Measurements from ENCODE around the gene ZFP14. TPM values are rescaled to one million over a fixed set of nuclear protein-coding genes. Genes with fewer than 3 reads are reported as not detected.

ZFP14 gene
- 1 to 10 TPM; 2.9 to 3.3 TPM for total RNA-seq
- long read RNA-seq = 0 reads

- peak; percentile 99 to 100 for ATAC-seq
- intact Hi-C loops (cut with DNase I) = loop anchor here in 1 of 2 donors (5.0 kb wide), 1 partner anchor 38 kb away; the partner anchor contains the start of gene ZFP82
- peak; percentile 95 for DNase-seq
Measured at GRCh38 chr19:36378625-36379509, at the start of gene ZFP14. TSS of gene ZFP14 (minus strand) at chr19:36379201. CDS start at chr19:36367892, 11,309 bp downstream.

DNA sequence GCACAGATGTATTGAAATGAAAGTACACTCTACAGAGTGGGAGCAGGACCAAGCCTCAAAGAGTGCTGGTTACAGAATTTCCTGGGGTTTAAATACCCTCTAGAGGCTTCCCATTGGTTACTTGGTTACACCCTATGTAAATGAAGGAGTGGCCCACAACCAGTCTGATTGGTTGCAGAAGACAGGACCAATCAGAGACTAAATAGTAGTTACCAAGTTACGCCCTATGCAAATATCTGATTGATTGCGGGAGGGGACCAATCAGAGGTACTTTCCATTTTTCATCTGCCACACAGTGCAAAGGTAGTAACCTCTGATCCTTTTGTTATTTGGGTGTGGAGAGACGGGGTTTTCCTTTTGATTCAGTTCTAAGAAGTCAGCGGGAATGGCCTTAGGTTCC, 44.9 kb upstream of the ZFP14 start:
- DNase-seq (no peak), ATAC-seq (no peak)
- intact Hi-C loops (cut with DNase I) = loop anchor here in 1 of 2 donors (5.0 kb wide), 1 partner anchor 63 kb away; the partner anchor contains the start of gene ZNF566

- ATAC-seq (peak in 1 of 2 donors; percentile 10), DNase-seq (no peak)
- intact Hi-C loops (cut with DNase I) = loop anchor here in 1 of 2 donors (5.0 kb wide), 1 partner anchor 65 kb away; the partner anchor contains the start of gene ZNF566
Measured at GRCh38 chr19:36421749-36422481, 42.9 kb upstream of the ZFP14 start.

- intact Hi-C loops (cut with DNase I) = loop anchor here in 1 of 2 donors (5.0 kb wide), 1 partner anchor 66 kb away; the partner anchor contains the start of gene ZNF566
- ATAC-seq (peak; percentile 45 to 75), DNase-seq (peak; percentile 56)
Measured at GRCh38 chr19:36420961-36421748, 42.2 kb upstream of the ZFP14 start.

GRCh38 chr19:36418287-36419001, 39.4 kb upstream of the ZFP14 start, which contains the start of gene ZFP82:
TSS of gene ZFP82 (minus strand) at chr19:36418644. CDS start at chr19:36409789, 8,855 bp downstream.
- peak; percentile 98 for ATAC-seq
- intact Hi-C loops (cut with DNase I) = loop anchor here in 1 of 2 donors (5.0 kb wide), 1 partner anchor 41 kb away; the partner anchor contains the start of gene ZFP14

DNA sequence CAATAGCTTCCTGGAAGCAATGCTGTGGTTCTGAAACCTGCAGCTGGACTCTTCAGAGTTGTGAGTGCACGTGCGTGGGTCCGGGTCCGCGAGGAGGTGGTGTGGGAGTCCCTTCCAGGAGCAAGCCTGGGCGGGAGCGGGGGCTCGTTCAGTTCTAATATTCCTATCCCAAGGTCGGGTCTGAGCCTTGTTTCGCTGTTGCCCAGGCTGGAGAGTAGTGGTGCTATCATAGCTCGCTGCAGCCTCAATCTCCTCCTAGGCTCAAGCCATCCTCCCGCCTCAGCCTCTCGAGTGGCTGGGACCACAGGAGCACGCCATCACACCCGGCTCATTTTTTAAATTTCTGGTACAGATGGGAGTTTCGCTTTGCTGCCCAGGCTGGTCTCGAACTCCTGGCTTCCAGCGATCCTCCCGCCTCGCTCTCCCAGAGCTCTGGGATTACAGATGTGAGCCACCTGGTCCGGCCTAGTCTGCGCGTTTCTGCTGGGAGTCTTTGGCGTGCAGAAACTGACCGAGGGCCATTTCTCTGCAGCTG, 38.8 kb upstream of the ZFP14 start:
- intact Hi-C loops (cut with DNase I) = loop anchor here in 1 of 2 donors (5.0 kb wide), 1 partner anchor 41 kb away; the partner anchor contains the start of gene ZFP14
- no peak for ATAC-seq

More at GRCh38 chr19:36418287-36419001, 39.4 kb upstream of the ZFP14 start, which contains the start of gene ZFP82:
- peak; percentile 88 for DNase-seq

DNA sequence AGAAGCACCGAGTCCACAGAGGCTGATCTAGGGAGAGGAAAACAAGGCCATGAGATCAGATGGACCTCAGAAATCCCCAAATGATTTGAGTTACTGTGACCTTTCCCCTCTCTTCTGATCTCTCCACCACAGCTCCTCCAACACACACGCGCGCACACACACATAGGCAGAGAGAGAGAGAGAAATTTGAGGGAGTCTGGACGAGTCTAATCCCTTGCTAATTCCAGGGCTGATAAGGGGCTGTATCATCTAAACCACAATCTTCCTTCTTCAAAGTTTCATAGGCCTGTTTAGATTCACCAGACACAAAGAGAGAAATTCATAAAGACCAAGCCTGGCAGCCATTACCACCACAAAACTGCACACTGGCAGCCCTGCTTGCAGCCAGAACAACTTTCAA, 30.8 kb upstream of the ZFP14 start:
- DNase-seq (no peak), ATAC-seq (no peak)
- intact Hi-C loops (cut with DNase I) = loop anchor here in 1 of 2 donors (10.0 kb wide), 1 partner anchor 55 kb away; no protein-coding TSS in a partner anchor

More for the DNA sequence above, 38.8 kb upstream of the ZFP14 start:
- peak; percentile 19 for DNase-seq

DNA sequence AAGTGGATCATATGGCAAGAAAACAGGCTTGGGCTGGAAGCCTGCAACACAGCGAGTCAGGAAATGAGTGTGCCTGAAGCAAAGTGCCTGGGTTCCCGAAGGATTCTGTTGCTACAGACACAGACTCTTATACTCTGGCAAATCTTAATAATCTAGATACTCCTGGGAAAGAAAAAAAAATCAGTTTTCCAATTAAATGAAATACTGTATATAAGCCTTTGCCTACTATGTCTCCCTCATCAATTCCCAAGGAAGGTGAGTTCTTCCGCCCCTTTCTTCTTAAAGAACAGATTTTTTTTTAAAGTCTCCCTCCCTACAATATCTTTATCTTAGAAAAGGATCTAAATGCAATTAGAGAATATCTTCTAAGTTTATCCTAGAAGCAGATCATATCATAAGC, 29.1 kb upstream of the ZFP14 start:
- intact Hi-C loops (cut with DNase I) = loop anchor here in 1 of 2 donors (10.0 kb wide), 1 partner anchor 57 kb away; no protein-coding TSS in a partner anchor
- ATAC-seq = no peak
- no peak for DNase-seq

DNA sequence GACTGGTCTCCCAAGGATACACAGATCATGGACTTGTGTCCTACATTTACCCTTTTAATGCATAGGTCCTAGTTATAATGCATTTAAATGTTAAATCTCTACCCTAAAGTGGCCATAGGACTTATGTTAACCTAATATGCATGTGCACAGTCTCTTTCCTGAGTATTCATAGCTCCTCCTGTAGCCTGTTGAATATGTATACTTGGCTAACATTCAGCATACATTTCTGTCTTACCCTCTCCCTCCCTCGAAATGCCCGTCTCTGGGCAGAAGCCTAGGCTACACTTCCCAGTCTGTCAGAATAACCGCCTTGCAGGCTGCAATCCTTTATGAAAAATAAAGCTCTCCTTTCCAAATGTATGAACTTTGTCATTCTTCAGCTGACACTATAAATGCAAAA, 25.5 kb upstream of the ZFP14 start:
- intact Hi-C loops (cut with DNase I) = loop anchor here in 1 of 2 donors (10.0 kb wide), 1 partner anchor 60 kb away; no protein-coding TSS in a partner anchor
- DNase-seq = no peak
- ATAC-seq = no peak

- intact Hi-C loops (cut with DNase I) = loop anchor here in 1 of 2 donors (10.0 kb wide), 1 partner anchor 63 kb away; no protein-coding TSS in a partner anchor
- ATAC-seq (no peak), DNase-seq (no peak)
Measured at GRCh38 chr19:36401475-36401874, 22.5 kb upstream of the ZFP14 start.

- intact Hi-C loops (cut with DNase I) = no loop called here
- DNase-seq (no peak), ATAC-seq (no peak)
Measured at GRCh38 chr19:36398571-36398970, 19.6 kb upstream of the ZFP14 start.

DNA sequence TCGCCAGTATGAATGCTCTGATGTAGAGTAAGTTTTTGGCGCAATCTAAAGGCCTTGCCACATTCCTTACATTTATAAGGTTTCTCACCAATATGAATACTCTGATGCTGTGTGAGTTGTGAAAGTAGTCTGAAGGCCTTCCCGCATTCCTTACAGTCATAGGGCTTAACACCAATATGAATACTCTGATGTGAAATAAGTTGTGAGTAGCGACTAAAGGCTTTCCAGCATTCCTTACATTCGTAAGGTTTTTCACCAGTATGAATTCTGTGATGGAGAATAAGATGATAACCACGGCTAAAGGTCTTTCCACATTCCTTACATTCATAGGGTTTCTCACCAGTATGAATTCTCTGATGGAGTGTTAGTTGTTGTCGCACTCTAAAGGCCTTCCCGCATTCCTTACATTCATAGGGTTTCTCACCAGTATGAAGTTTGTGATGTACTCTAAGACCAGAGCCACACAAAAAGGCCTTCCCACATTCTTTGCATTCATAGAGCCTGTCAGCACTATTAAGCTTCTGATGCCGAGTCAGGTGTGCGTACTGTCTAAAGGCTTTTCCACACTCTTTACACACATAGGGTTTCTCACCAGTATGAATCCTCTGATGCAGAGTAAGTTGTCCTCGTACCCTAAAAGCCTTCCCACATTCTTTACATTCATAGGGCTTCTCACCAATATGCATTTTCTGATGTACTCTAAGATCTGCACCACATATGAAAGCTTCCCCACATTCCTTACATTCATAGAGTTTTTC, 14.1 kb upstream of the ZFP14 start:
- intact Hi-C loops (cut with DNase I) = no loop called here
- no peak for ATAC-seq

DNA sequence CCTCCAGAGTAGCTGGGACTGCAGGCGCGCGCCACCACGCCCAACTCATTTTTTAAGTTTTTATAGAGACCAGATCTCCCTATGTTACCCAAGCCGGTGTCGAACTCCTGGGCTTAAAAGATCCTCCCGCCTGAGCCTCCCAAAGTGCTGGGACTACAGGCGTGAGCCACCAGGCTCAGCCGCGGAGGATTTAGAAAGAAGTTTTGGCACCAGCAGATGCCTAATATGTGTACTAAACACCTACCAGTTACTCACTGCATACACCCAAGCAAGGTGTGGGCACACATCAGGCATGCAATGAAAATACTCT, 464 bp upstream of the ZFP14 start:
- DNase-seq = no peak
- ATAC-seq = no peak
- intact Hi-C loops (cut with DNase I) = loop anchor here in 1 of 2 donors (5.0 kb wide), 1 partner anchor 38 kb away; the partner anchor contains the start of gene ZFP82

More for the DNA sequence above, 14.1 kb upstream of the ZFP14 start:
- no peak for DNase-seq

DNA sequence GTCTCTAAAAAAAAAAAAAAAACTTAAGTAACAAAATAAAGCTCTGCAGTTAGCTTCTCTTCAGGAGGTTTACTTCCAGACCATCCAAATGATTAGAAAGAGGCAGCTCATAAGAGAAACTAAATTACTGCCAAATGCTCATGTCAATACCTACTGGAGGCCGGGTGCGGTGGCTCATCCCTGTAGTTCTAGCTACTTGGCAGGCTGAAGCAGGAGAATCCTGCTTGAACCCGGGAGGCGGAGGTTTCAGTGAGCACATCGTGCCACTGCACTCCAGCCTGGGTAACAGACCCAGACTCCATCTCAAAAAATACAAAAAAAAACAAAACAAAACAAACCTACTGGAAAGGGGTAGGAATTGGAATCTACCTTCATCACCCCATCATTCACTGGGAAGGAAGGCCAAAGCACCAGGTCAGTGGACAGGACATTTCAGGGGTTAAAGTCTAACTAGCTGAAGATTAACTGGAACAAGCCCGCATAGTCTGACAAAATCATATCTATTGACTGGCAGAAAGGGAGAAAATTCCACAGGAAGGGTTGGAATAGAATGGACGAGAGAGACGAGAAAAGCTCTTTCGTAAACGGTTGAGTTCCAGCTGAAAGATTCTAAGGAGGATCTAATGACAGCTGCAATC, 1.3 kb downstream of the ZFP14 start:
- intact Hi-C loops (cut with DNase I) = loop anchor here in 1 of 2 donors (5.0 kb wide), 1 partner anchor 40 kb away; the partner anchor contains the start of gene ZFP82
- no peak for DNase-seq
- ATAC-seq = no peak

GRCh38 chr19:36373638-36374156, 5.3 kb downstream of the ZFP14 start:
- intact Hi-C loops (cut with DNase I) = no loop called here
- DNase-seq = no peak
- ATAC-seq = no peak

DNA sequence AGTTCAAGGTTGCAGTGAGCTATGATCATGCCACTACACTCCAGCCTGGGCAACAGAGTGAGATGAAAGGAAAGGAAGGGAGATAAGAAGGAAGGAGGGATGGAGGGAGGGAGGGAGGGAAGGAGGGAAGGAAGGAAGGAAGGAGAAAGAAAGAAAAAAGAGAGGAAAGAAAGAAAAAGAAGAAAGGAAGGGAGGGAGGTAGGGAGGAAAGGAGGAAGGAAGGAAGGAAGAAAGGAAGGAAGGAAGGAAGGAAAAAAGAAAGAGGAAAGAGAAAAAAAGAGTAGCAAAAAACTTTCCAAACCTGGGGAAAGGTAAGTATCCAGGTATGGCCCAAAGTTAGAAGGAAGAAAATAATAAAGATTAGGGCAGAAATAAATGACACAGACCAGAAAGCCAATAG, 7.1 kb downstream of the ZFP14 start:
- ATAC-seq = no peak
- no peak for DNase-seq
- intact Hi-C loops (cut with DNase I) = no loop called here

Data from left cardiac atrium (tissue), 4 donors.